Activated naive CD4-positive, alpha-beta T cell treated with anti-CD3 and anti-CD28 coated beads, Interleukin-2, amount 50 U/mL, for 24 hours (primary cell): Measurements from ENCODE around the gene FAM184A.

Experiments
- H3K27ac Mint-ChIP-seq: one replicate; pipeline ENCODE4 v1.8.0; 2021; ENCODE audit warnings: mild to moderate bottlenecking, mixed read lengths
- H3K27me3 Mint-ChIP-seq: one replicate; pipeline ENCODE4 v1.8.0; 2021; ENCODE audit warnings: mixed read lengths
- H3K36me3 Mint-ChIP-seq: one replicate; pipeline ENCODE4 v1.8.0; 2021; ENCODE audit warnings: mixed read lengths
- H3K4me1 Mint-ChIP-seq: one replicate; pipeline ENCODE4 v1.8.0; 2021; ENCODE audit warnings: mixed read lengths
- H3K4me3 Mint-ChIP-seq: one replicate; pipeline ENCODE4 v1.8.0; 2021; ENCODE audit warnings: mild to moderate bottlenecking, mixed read lengths
- H3K9me3 Mint-ChIP-seq: one replicate; pipeline ENCODE4 v1.8.0; 2021; ENCODE audit warnings: mixed read lengths

FAM184A gene

DNA sequence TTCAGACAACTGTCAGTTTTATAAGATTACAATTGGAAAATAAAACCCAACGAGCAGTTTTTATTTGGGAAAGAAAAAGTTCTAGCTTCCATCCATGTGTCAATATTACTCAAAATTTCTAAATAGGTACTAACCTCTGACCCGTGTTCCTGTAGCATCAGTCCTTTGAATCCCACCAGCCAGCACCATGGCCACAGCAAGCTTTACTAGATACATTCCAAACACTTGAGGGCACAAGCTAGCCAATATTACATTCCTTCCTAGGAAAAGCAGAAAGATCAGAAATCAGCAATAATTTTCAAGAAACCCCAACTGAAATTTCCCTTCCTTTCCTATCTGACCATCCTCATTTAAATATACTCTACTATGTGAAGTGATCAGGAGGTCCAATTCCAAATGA, 165.3 kb downstream of the FAM184A start:
- Mint-ChIP-seq H3K9me3 (no peaks in the 10 kb centered on the region), H3K4me1 (peaks cover 7% of the 10 kb centered on the region), H3K36me3 (peaks cover 24% of the 10 kb centered on the region), H3K27me3 (no peaks in the 10 kb centered on the region), H3K4me3 (no peak overlapping the region), H3K27ac (peak overlapping the region; percentile 75)

GRCh38 chr6:118912646-118913045, 165.8 kb downstream of the FAM184A start:
- peaks cover 24% of the 10 kb centered on the region for H3K36me3 Mint-ChIP-seq
- H3K27ac Mint-ChIP-seq = peak overlapping the region; percentile 30
- H3K27me3 Mint-ChIP-seq = no peaks in the 10 kb centered on the region
- H3K4me1 Mint-ChIP-seq = peaks cover 7% of the 10 kb centered on the region
- H3K4me3 Mint-ChIP-seq = no peak overlapping the region
- H3K9me3 Mint-ChIP-seq = no peaks in the 10 kb centered on the region
